ENCODE measurements around the gene CHMP4A.

DNA sequence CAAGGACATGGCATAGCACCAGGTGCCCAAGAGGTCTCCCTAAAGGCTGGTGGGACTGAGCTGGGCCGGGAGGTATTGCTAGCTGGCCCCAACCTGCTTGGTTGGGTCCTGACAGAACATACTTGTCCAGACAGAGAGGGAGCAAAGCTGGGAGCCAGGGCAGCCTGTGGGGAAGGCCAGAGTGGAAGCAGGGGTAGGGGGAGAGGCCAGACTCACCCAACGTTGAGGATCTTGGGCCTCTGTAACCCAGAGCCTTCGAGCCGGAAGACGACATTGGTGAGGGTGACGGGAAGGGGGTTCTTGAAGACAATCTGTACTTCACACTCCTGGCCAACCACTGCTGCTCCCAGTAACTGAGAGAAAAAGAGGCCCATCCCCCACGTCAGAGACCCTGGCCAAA is 40.6 kb upstream of the CHMP4A start:
- TF ChIP-seq, protein P1, sequence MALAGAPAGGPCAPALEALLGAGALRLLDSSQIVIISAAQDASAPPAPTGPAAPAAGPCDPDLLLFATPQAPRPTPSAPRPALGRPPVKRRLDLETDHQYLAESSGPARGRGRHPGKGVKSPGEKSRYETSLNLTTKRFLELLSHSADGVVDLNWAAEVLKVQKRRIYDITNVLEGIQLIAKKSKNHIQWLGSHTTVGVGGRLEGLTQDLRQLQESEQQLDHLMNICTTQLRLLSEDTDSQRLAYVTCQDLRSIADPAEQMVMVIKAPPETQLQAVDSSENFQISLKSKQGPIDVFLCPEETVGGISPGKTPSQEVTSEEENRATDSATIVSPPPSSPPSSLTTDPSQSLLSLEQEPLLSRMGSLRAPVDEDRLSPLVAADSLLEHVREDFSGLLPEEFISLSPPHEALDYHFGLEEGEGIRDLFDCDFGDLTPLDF (CRISPR knock-in tag; IDR thresholded peaks at IDR 0.05): no peak
- TF ChIP-seq, protein P2, sequence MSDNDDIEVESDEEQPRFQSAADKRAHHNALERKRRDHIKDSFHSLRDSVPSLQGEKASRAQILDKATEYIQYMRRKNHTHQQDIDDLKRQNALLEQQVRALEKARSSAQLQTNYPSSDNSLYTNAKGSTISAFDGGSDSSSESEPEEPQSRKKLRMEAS (CRISPR knock-in tag; IDR thresholded peaks at IDR 0.05): no peak
- TF ChIP-seq, protein P3, sequence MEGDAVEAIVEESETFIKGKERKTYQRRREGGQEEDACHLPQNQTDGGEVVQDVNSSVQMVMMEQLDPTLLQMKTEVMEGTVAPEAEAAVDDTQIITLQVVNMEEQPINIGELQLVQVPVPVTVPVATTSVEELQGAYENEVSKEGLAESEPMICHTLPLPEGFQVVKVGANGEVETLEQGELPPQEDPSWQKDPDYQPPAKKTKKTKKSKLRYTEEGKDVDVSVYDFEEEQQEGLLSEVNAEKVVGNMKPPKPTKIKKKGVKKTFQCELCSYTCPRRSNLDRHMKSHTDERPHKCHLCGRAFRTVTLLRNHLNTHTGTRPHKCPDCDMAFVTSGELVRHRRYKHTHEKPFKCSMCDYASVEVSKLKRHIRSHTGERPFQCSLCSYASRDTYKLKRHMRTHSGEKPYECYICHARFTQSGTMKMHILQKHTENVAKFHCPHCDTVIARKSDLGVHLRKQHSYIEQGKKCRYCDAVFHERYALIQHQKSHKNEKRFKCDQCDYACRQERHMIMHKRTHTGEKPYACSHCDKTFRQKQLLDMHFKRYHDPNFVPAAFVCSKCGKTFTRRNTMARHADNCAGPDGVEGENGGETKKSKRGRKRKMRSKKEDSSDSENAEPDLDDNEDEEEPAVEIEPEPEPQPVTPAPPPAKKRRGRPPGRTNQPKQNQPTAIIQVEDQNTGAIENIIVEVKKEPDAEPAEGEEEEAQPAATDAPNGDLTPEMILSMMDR (IDR thresholded peaks at IDR 0.05): no peak
- TF ChIP-seq ZNF263 (CRISPR knock-in tag; IDR thresholded peaks at IDR 0.05; ENCODE audit: low read depth) (no peak), ETV6 (CRISPR knock-in tag; IDR thresholded peaks at IDR 0.05) (no peak), JUN (CRISPR knock-in tag; IDR thresholded peaks at IDR 0.05) (no peak), NR2C2 (CRISPR knock-in tag; IDR thresholded peaks at IDR 0.05) (no peak), ZNF317 (CRISPR knock-in tag; IDR thresholded peaks at IDR 0.05; ENCODE audit: borderline replicate concordance, low read depth) (no peak), NFYB (CRISPR knock-in tag; conservative IDR thresholded peaks at IDR 0.05; ENCODE audit: low read depth) (no peak), ZNF232 (CRISPR knock-in tag; IDR thresholded peaks at IDR 0.05) (no peak), CREM (CRISPR knock-in tag; IDR thresholded peaks at IDR 0.05) (no peak), CBFB (CRISPR knock-in tag; IDR thresholded peaks at IDR 0.05; ENCODE audit: low read depth) (no peak)
- TF ChIP-seq, protein P4, sequence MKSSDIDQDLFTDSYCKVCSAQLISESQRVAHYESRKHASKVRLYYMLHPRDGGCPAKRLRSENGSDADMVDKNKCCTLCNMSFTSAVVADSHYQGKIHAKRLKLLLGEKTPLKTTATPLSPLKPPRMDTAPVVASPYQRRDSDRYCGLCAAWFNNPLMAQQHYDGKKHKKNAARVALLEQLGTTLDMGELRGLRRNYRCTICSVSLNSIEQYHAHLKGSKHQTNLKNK (CRISPR knock-in tag; IDR thresholded peaks at IDR 0.05): no peak
- TF ChIP-seq, protein P5, sequence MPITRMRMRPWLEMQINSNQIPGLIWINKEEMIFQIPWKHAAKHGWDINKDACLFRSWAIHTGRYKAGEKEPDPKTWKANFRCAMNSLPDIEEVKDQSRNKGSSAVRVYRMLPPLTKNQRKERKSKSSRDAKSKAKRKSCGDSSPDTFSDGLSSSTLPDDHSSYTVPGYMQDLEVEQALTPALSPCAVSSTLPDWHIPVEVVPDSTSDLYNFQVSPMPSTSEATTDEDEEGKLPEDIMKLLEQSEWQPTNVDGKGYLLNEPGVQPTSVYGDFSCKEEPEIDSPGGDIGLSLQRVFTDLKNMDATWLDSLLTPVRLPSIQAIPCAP (CRISPR knock-in tag; IDR thresholded peaks at IDR 0.05): no peak
